ENCODE measurements around the gene FAM3B. TPM values are rescaled to one million over a fixed set of nuclear protein-coding genes. Genes with fewer than 3 reads are reported as not detected.

Gene FAM3B
- polyA plus RNA-seq, 1 donor from 2014 or later, result not detected

GRCh38 chr21:41374177-41374712 lies 57.6 kb downstream of the FAM3B start:
- H4K20me1 ChIP-seq (ENCODE audit: insufficient read depth), result no peaks in the 10 kb centered on the region
- no peak for TF ChIP-seq EZH2 (IDR thresholded peaks at IDR 0.05; ENCODE audit: borderline replicate concordance, insufficient read depth, low read length, poor library complexity, severe bottlenecking)
- TF ChIP-seq TAF1 (IDR thresholded peaks at IDR 0.05; ENCODE audit: low read depth), result no peak
- TF ChIP-seq EP300 (conservative IDR thresholded peaks at IDR 0.05; ENCODE audit: poor library complexity, severe bottlenecking), result no peak
- no peak for TF ChIP-seq REST (IDR thresholded peaks at IDR 0.05; ENCODE audit: borderline replicate concordance)
- no peak for TF ChIP-seq RAD21 (conservative IDR thresholded peaks at IDR 0.05)
- TF ChIP-seq MXI1 (conservative IDR thresholded peaks at IDR 0.05; ENCODE audit: poor library complexity, severe bottlenecking), result no peak
- TF ChIP-seq POLR2AphosphoS5 (IDR thresholded peaks at IDR 0.05), result no peak
- no peak for TF ChIP-seq SMC3 (conservative IDR thresholded peaks at IDR 0.05; ENCODE audit: poor library complexity)
- TF ChIP-seq, protein P1, sequence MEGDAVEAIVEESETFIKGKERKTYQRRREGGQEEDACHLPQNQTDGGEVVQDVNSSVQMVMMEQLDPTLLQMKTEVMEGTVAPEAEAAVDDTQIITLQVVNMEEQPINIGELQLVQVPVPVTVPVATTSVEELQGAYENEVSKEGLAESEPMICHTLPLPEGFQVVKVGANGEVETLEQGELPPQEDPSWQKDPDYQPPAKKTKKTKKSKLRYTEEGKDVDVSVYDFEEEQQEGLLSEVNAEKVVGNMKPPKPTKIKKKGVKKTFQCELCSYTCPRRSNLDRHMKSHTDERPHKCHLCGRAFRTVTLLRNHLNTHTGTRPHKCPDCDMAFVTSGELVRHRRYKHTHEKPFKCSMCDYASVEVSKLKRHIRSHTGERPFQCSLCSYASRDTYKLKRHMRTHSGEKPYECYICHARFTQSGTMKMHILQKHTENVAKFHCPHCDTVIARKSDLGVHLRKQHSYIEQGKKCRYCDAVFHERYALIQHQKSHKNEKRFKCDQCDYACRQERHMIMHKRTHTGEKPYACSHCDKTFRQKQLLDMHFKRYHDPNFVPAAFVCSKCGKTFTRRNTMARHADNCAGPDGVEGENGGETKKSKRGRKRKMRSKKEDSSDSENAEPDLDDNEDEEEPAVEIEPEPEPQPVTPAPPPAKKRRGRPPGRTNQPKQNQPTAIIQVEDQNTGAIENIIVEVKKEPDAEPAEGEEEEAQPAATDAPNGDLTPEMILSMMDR (IDR thresholded peaks at IDR 0.05; ENCODE audit: poor library complexity, severe bottlenecking), result no peak
- no peak overlapping the region for H3K4me3 ChIP-seq (ENCODE audit: low read length)
- H3K9me3 ChIP-seq (ENCODE audit: low read length), result no peaks in the 10 kb centered on the region
- no peak overlapping the region for H3K4me2 ChIP-seq (ENCODE audit: low read length)
- no peak overlapping the region for H2AFZ ChIP-seq (ENCODE audit: low read depth, low read length)
- H3K27me3 ChIP-seq (ENCODE audit: insufficient read depth, low read depth, low read length), result no peaks in the 10 kb centered on the region
- H3K27ac ChIP-seq (ENCODE audit: low read length), result no peak overlapping the region
- H3K36me3 ChIP-seq (ENCODE audit: insufficient read depth, low read length), result no peaks in the 10 kb centered on the region
- no peaks in the 10 kb centered on the region for H3K9me2 ChIP-seq (ENCODE audit: insufficient read depth, low read length)
- no peak overlapping the region for H3K9ac ChIP-seq (ENCODE audit: low read length)
- H3K79me2 ChIP-seq (replicated peaks; ENCODE audit: insufficient read depth, low read length), result no peaks in the 10 kb centered on the region
- H3F3A ChIP-seq (ENCODE audit: insufficient read depth, low read length, poor library complexity, severe bottlenecking), result no peaks in the 10 kb centered on the region

DNA sequence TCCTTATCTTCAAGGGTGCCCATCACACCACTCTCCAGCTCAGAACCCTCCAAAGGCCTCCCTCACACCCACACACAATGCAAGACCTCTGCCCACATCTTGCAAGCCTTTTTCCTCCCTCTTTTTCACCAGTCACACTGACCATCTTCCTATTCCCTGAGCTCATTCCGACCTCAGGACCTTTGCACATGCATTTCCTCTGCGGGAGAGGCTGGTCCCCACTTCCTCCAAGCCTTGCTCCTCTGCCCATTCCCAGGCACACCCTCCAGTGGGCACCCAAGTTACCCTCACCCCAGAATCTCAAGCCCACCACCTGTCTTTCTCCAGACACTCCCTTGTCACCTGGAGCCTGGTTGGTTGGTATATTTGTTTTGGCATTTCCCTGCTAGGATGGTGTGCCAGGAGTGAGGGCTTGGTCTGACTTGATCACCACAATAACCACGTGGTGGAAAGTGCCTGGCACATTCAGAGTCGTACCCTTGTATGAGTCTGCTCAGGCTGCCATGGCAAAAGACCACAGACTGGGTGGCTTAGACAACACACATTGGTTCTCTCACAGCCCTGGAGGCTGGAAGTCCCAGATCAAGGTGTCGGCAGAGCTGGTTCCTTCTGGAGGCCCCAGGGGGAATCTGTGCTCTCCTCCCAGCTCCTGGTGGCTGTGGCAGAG lies 58.4 kb downstream of the FAM3B start:
- H3K27ac ChIP-seq (ENCODE audit: low read length), result no peak overlapping the region
- no peaks in the 10 kb centered on the region for H3F3A ChIP-seq (ENCODE audit: insufficient read depth, low read length, poor library complexity, severe bottlenecking)
- H3K36me3 ChIP-seq (ENCODE audit: insufficient read depth, low read length), result no peaks in the 10 kb centered on the region
- no peak overlapping the region for H2AFZ ChIP-seq (ENCODE audit: low read depth, low read length)
- no peak overlapping the region for H3K9ac ChIP-seq (ENCODE audit: low read length)
- no peak overlapping the region for H3K4me3 ChIP-seq (ENCODE audit: low read length)
- no peaks in the 10 kb centered on the region for H3K9me3 ChIP-seq (ENCODE audit: low read length)
- H4K20me1 ChIP-seq (ENCODE audit: insufficient read depth), result no peaks in the 10 kb centered on the region
- TF ChIP-seq MXI1 (conservative IDR thresholded peaks at IDR 0.05; ENCODE audit: poor library complexity, severe bottlenecking), result no peak
- no peak for TF ChIP-seq TAF1 (IDR thresholded peaks at IDR 0.05; ENCODE audit: low read depth)
- TF ChIP-seq SMC3 (conservative IDR thresholded peaks at IDR 0.05; ENCODE audit: poor library complexity), result no peak
- no peak for TF ChIP-seq POLR2AphosphoS5 (IDR thresholded peaks at IDR 0.05)
- TF ChIP-seq EP300 (conservative IDR thresholded peaks at IDR 0.05; ENCODE audit: poor library complexity, severe bottlenecking), result no peak
- no peak for TF ChIP-seq REST (IDR thresholded peaks at IDR 0.05; ENCODE audit: borderline replicate concordance)
- TF ChIP-seq RAD21 (conservative IDR thresholded peaks at IDR 0.05), result no peak
- no peak for TF ChIP-seq EZH2 (IDR thresholded peaks at IDR 0.05; ENCODE audit: borderline replicate concordance, insufficient read depth, low read length, poor library complexity, severe bottlenecking)
- TF ChIP-seq, protein P1 (IDR thresholded peaks at IDR 0.05; ENCODE audit: poor library complexity, severe bottlenecking), result no peak
- H3K27me3 ChIP-seq (ENCODE audit: insufficient read depth, low read depth, low read length), result no peaks in the 10 kb centered on the region
- no peaks in the 10 kb centered on the region for H3K9me2 ChIP-seq (ENCODE audit: insufficient read depth, low read length)
- no peak overlapping the region for H3K4me2 ChIP-seq (ENCODE audit: low read length)
- H3K79me2 ChIP-seq (replicated peaks; ENCODE audit: insufficient read depth, low read length), result no peaks in the 10 kb centered on the region
